ENCODE measurements around the gene MT1B. TPM values are rescaled to one million over a fixed set of nuclear protein-coding genes. Genes with fewer than 3 reads are reported as not detected.

Gene MT1B
- total and polyA plus RNA-seq, 7 experiments from 2014 or later: not detected

DNA sequence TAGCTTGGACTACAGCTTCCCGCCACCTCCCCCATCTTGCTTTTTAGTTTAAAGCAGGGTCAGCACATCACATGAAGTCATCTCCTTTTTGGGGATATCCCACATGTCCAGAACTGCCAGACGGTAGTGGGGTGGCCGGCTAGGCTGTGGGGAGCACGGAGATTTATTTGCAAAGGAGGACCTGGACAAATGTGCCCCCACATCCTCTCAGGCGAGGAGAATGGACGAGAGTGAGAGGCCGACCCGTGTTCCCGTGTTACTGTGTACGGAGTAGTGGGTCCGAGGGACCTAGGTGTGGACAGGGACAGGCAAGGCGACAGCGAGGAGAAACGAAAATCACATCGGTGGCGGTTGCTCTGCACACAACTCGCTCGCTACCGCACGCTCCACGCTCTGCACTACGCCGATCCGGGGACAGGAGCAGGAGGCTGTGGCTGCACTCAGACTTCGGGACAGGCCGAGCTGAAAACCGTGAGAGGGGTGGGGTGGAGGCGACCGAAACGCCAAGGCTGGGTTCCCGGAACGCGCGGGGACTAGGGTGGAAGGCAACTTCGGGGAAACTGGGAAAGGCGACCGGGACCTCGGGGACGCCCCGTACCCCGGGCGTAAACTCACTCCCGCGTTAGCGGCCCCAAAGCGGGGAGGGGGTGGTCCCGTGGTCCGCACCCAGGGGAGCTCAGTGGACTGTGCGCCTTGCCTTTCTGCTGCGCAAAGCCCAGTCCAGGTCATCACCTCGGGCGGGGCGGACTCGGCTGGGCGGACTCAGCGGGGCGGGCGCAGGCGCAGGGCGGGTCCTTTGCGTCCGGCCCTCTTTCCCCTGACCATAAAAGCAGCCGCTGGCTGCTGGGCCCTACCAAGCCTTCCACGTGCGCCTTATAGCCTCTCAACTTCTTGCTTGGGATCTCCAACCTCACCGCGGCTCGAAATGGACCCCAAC lies 13.6 kb upstream of the MT1B start, which contains the start of gene MT1A:
TSS of gene MT1A (plus strand) at position 853 of the 937 bp plus-strand sequence. CDS start at position 926, 73 bp downstream.
- peaks cover 7 to 23% of the 10 kb centered on the region in 2 donors for H3K27me3 ChIP-seq (ENCODE audit: control insufficient read depth in 2 of 2, insufficient read depth in 2 of 2, low read length in 2 of 2)
- H3K4me1 Mint-ChIP-seq: peaks cover 22 to 50% (median 34%) of the 10 kb centered on the region in 7 donors
- H3K27ac ChIP-seq (ENCODE audit: low read depth, low read length): no peak within 1 kb of the TSS
- intact Hi-C loops (cut with micrococcal nuclease): no loop called here
- no peak for ATAC-seq
- DNase-seq: peak in 1 of 9 donors; percentile 42
- no peak within 1 kb of the TSS for H3K4me3 ChIP-seq (ENCODE audit: low read length)
- no peak within 1 kb of the TSS for H3K27ac Mint-ChIP-seq
- H3K9me3 ChIP-seq (ENCODE audit: control insufficient read depth in 2 of 3, low read length in 3 of 3): no peaks in the 10 kb centered on the region
- ChIA-PET POLR2A (interaction anchor here (0.9 kb wide), 1 partner anchor 11 kb away, joined by 4 read pairs; no protein-coding TSS in a partner anchor), CTCF (interaction anchor here (1.3 kb wide), 1 partner anchor 8 kb away, joined by 4 read pairs; no protein-coding TSS in a partner anchor)
- H3K4me1 ChIP-seq (ENCODE audit: control insufficient read depth in 2 of 2, insufficient read depth in 2 of 2, low read length in 2 of 2): peaks cover 0 to 14% of the 10 kb centered on the region in 2 donors
- peaks cover 0 to 6% (median 0%) of the 10 kb centered on the region in 11 donors for H3K9me3 Mint-ChIP-seq
- H3K27me3 Mint-ChIP-seq: peaks cover 71 to 94% (median 75%) of the 10 kb centered on the region in 5 donors
- peak within 1 kb of the TSS in 7 of 10 donors; percentile 42 to 86 (median 54) for H3K4me3 Mint-ChIP-seq
- peaks cover 0 to 2% (median 0%) of the 10 kb centered on the region in 5 donors for H3K36me3 Mint-ChIP-seq
- no peaks in the 10 kb centered on the region for H3K36me3 ChIP-seq (ENCODE audit: control insufficient read depth in 2 of 3, insufficient read depth in 3 of 3, low read length in 3 of 3)

DNA sequence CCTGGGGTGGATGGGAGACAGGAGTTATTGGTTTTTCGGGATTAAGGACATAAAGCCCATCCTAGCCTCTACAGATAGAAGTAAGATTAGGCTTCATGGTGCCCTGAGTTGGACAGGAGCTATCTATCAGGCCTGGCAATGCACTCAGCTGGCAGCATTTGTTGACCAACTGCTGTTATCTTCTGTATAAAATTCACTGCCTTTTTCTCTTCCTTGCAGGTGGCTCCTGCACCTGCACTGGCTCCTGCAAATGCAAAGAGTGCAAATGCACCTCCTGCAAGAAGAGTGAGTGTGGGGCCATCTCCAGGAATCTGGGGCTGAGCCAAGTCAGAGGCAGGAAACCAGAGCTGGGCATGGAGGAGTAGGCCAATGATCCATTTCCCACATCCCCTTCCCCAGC lies 12.6 kb upstream of the MT1B start:
- Mint-ChIP-seq H3K4me1 (peaks cover 27 to 55% (median 38%) of the 10 kb centered on the region in 7 donors), H3K9me3 (peaks cover 0 to 4% (median 0%) of the 10 kb centered on the region in 11 donors), H3K27ac (no peak overlapping the region), H3K36me3 (peaks cover 0 to 2% (median 0%) of the 10 kb centered on the region in 5 donors), H3K4me3 (no peak overlapping the region), H3K27me3 (peaks cover 64 to 90% (median 67%) of the 10 kb centered on the region in 5 donors)
- POLR2A ChIA-PET: interaction anchor here (0.9 kb wide), 1 partner anchor 11 kb away, joined by 4 read pairs; no protein-coding TSS in a partner anchor
- no peaks in the 10 kb centered on the region for H3K36me3 ChIP-seq (ENCODE audit: control insufficient read depth in 2 of 3, insufficient read depth in 3 of 3, low read length in 3 of 3)
- ATAC-seq (no peak), DNase-seq (no peak)
- peaks cover 7 to 23% of the 10 kb centered on the region in 2 donors for H3K27me3 ChIP-seq (ENCODE audit: control insufficient read depth in 2 of 2, insufficient read depth in 2 of 2, low read length in 2 of 2)
- intact Hi-C loops (cut with micrococcal nuclease): no loop called here
- no peaks in the 10 kb centered on the region for H3K9me3 ChIP-seq (ENCODE audit: control insufficient read depth in 2 of 3, low read length in 3 of 3)
- H3K27ac ChIP-seq (ENCODE audit: low read depth, low read length): no peak overlapping the region
- no peak overlapping the region for H3K4me3 ChIP-seq (ENCODE audit: low read length)
- H3K4me1 ChIP-seq (ENCODE audit: control insufficient read depth in 2 of 2, insufficient read depth in 2 of 2, low read length in 2 of 2): peaks cover 7 to 23% of the 10 kb centered on the region in 2 donors
- CTCF ChIA-PET: no interaction called here

DNA sequence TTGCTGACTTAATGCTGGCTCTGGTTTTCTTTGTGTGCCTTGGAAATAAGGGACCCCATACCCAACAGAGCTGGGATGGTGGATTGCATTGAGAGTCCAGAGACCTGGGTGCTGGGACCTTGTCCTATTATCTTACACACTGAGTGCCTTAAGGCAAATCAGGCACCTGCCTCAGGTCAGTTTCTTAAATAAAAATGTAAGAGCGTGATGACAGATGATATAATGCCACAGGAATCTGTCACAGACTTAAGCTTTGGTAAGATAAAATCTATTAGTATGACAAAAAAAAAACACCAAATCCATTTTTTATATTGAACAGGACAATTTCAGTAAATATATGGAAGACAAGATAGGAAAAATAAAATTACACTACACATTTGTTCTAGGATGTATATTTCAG lies 11.6 kb upstream of the MT1B start:
- Mint-ChIP-seq H3K4me3 (peak overlapping the region in 1 of 10 donors; percentile 30), H3K27ac (no peak overlapping the region), H3K4me1 (peaks cover 28 to 56% (median 35%) of the 10 kb centered on the region in 7 donors), H3K36me3 (no peaks in the 10 kb centered on the region), H3K9me3 (peaks cover 0 to 2% (median 0%) of the 10 kb centered on the region in 11 donors), H3K27me3 (peaks cover 54 to 85% (median 57%) of the 10 kb centered on the region in 5 donors)
- intact Hi-C loops (cut with micrococcal nuclease): loop anchor here in 1 of 2 donors (5.0 kb wide), 1 partner anchor 42 kb away; the partner anchor contains the start of gene MT1X
- Histone ChIP-seq H3K36me3 (ENCODE audit: control insufficient read depth in 2 of 3, insufficient read depth in 3 of 3, low read length in 3 of 3) (no peaks in the 10 kb centered on the region), H3K4me3 (ENCODE audit: low read length) (no peak overlapping the region), H3K4me1 (ENCODE audit: control insufficient read depth in 2 of 2, insufficient read depth in 2 of 2, low read length in 2 of 2) (peaks cover 11 to 21% of the 10 kb centered on the region in 2 donors), H3K27me3 (ENCODE audit: control insufficient read depth in 2 of 2, insufficient read depth in 2 of 2, low read length in 2 of 2) (peaks cover 4 to 14% of the 10 kb centered on the region in 2 donors), H3K9me3 (ENCODE audit: control insufficient read depth in 2 of 3, low read length in 3 of 3) (no peaks in the 10 kb centered on the region), H3K27ac (ENCODE audit: low read depth, low read length) (no peak overlapping the region)
- POLR2A ChIA-PET: interaction anchor here (1.0 kb wide), 1 partner anchor 122 kb away, joined by 3 read pairs; no protein-coding TSS in a partner anchor
- CTCF ChIA-PET: no interaction called here
- no peak for DNase-seq
- no peak for ATAC-seq

GRCh38 chr16:56641166-56641565 lies 10.5 kb upstream of the MT1B start:
- ATAC-seq: no peak
- peaks cover 4 to 10% of the 10 kb centered on the region in 2 donors for H3K27me3 ChIP-seq (ENCODE audit: control insufficient read depth in 2 of 2, insufficient read depth in 2 of 2, low read length in 2 of 2)
- Mint-ChIP-seq H3K4me3 (no peak overlapping the region), H3K27ac (no peak overlapping the region), H3K9me3 (peaks cover 0 to 2% (median 0%) of the 10 kb centered on the region in 11 donors), H3K36me3 (no peaks in the 10 kb centered on the region), H3K27me3 (peaks cover 47 to 85% (median 49%) of the 10 kb centered on the region in 5 donors), H3K4me1 (peaks cover 21 to 48% (median 33%) of the 10 kb centered on the region in 7 donors)
- ChIA-PET POLR2A (no interaction called here), CTCF (interaction anchor here (0.5 kb wide), 1 partner anchor 105 kb away, joined by 5 read pairs; no protein-coding TSS in a partner anchor)
- no peaks in the 10 kb centered on the region for H3K36me3 ChIP-seq (ENCODE audit: control insufficient read depth in 2 of 3, insufficient read depth in 3 of 3, low read length in 3 of 3)
- no peak overlapping the region for H3K27ac ChIP-seq (ENCODE audit: low read depth, low read length)
- H3K9me3 ChIP-seq (ENCODE audit: control insufficient read depth in 2 of 3, low read length in 3 of 3): no peaks in the 10 kb centered on the region
- intact Hi-C loops (cut with micrococcal nuclease): loop anchor here in 1 of 2 donors (5.0 kb wide), 1 partner anchor 41 kb away; the partner anchor contains the start of gene MT1X
- H3K4me3 ChIP-seq (ENCODE audit: low read length): no peak overlapping the region
- peaks cover 11 to 16% of the 10 kb centered on the region in 2 donors for H3K4me1 ChIP-seq (ENCODE audit: control insufficient read depth in 2 of 2, insufficient read depth in 2 of 2, low read length in 2 of 2)
- DNase-seq: no peak

- no peaks in the 10 kb centered on the region for H3K36me3 ChIP-seq (ENCODE audit: control insufficient read depth in 2 of 3, insufficient read depth in 3 of 3, low read length in 3 of 3)
- ChIA-PET POLR2A (interaction anchor here (0.9 to 1.7 kb wide), 7 partner anchors 9 to 39 kb away, joined by 3 to 9 read pairs (median 5); partner anchors contain the start of genes MT1X and MT2A), CTCF (interaction anchor here (0.7 to 2.5 kb wide), 11 partner anchors 19 to 208 kb away, joined by 3 to 10 read pairs (median 3); partner anchors contain the start of gene MT1X)
- Mint-ChIP-seq H3K4me1 (peaks cover 15 to 31% (median 25%) of the 10 kb centered on the region in 7 donors), H3K27ac (peak overlapping the region in 5 of 9 donors; percentile 37 to 67 (median 54)), H3K4me3 (peak overlapping the region; percentile 60 to 84 (median 80)), H3K27me3 (peaks cover 28 to 84% (median 34%) of the 10 kb centered on the region in 5 donors), H3K9me3 (peaks cover 0 to 2% (median 0%) of the 10 kb centered on the region in 11 donors), H3K36me3 (no peaks in the 10 kb centered on the region)
- peaks cover 11 to 16% of the 10 kb centered on the region in 2 donors for H3K4me1 ChIP-seq (ENCODE audit: control insufficient read depth in 2 of 2, insufficient read depth in 2 of 2, low read length in 2 of 2)
- DNase-seq (peak; percentile 42 to 79 (median 57)), ATAC-seq (peak; percentile 99)
- H3K27ac ChIP-seq (ENCODE audit: low read depth, low read length): peak overlapping the region; percentile 40
- peaks cover 0 to 4% of the 10 kb centered on the region in 2 donors for H3K27me3 ChIP-seq (ENCODE audit: control insufficient read depth in 2 of 2, insufficient read depth in 2 of 2, low read length in 2 of 2)
- intact Hi-C loops (cut with micrococcal nuclease): loop anchor here (1.0 to 5.0 kb wide), 12 partner anchors 14 to 129 kb away; partner anchors contain the start of genes MT1E (in 2 of the 2), MT1F (in 2 of the 2), MT1X (in 2 of the 2) and MT2A (in 2 of the 2)
- peak overlapping the region; percentile 48 for H3K4me3 ChIP-seq (ENCODE audit: low read length)
- H3K9me3 ChIP-seq (ENCODE audit: control insufficient read depth in 2 of 3, low read length in 3 of 3): no peaks in the 10 kb centered on the region
Observed at GRCh38 chr16:56643080-56643778, 8.5 kb upstream of the MT1B start.
